ENCODE results near the gene NT5DC3.

The NT5DC3 gene

GRCh38 chr12:103729499-103729898 is 111.5 kb downstream of the NT5DC3 start:
- no peak for DNase-seq (ENCODE audit: low spot score)
- no peak overlapping the region for H3K27ac ChIP-seq
- H3K4me3 ChIP-seq, result no peak overlapping the region
- TF ChIP-seq CTCF (IDR thresholded peaks at IDR 0.05), result no peak

DNA sequence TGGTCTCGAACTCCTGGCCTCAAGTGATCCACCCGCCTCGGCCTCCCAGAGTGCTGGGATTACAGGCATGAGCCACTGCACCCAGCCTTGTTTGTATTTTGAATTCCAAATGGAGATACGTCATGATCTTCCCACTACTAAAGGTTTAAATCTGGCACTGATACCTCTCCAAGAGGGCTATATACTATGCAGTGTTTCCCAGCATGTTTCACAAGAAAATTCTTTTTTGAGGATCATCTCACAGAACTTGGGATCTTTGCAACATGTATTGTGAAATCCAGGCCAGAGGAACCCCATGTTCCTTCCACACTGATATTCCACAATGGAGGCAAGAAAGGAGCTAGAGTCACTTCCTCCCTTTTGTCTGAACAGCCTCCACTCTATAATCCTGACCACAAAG is 112.7 kb downstream of the NT5DC3 start:
- Histone ChIP-seq H3K27ac (no peak overlapping the region), H3K4me3 (no peak overlapping the region)
- no peak for DNase-seq (ENCODE audit: low spot score)
- TF ChIP-seq CTCF (IDR thresholded peaks at IDR 0.05), result no peak

DNA sequence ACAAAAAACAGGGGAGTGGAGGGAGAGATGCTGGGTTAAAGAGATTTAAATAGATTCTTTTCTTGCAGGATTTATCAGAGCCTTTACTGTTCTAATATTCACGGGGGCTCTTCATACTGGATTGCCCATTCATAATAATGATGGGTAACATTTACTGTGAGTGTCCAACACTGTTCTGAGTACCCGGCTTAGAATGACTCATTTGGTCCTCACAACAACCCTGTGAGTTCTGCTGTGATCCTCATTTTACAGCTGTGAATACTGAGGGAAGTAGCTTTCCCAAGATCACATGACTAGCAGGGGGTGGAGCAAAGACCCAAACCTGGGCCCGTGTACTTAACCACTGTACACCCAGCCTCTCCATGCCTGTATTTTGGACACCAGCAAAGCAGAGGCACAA is 113.4 kb downstream of the NT5DC3 start:
- H3K27ac ChIP-seq, result no peak overlapping the region
- TF ChIP-seq CTCF (IDR thresholded peaks at IDR 0.05), result no peak
- H3K4me3 ChIP-seq, result no peak overlapping the region
- no peak for DNase-seq (ENCODE audit: low spot score)

DNA sequence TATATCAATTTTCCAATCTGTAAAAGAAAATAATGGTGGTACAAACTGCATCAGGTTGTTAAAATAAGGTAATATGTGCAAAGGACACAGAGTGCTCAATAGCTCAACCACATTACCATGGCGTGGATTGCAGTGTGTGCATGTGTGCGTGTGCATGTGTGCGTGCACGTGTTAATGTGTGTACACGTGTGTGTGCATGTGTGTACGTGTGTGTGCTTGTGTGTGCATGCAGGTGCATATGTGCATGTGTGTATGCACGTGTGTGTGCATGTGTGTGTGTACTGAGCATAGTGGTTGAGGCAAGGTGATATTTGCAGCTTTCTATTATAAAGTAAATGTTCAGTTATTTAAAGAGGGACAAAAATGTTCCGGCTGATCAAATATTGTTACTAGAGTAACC is 115.6 kb downstream of the NT5DC3 start:
- no peak overlapping the region for H3K27ac ChIP-seq
- H3K4me3 ChIP-seq, result no peak overlapping the region
- no peak for TF ChIP-seq CTCF (IDR thresholded peaks at IDR 0.05)
- no peak for DNase-seq (ENCODE audit: low spot score)
